ENCODE data around the gene ADH4.

The ADH4 gene

GRCh38 chr4:99078931-99079624 lies 65.0 kb downstream of the ADH4 start:
- DNase-seq, result no peak

DNA sequence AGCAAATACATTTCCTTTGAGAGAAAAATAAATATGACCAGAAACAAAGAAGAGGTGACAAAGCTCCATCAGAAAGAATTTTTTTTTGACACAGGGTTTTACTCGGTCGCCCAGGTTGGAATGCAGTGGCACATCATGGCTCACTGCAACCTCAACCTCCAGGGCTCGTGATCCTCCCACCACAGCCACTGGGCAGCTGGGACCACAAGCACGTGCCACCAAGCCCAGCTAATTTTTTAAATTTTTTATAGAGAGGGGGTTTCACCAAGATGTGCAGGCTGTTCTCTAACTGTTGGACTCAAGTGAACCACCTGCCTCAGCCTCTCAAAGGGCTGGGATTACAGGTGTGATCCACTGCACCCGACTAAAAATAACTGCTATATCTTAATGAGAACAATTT lies 65.8 kb downstream of the ADH4 start:
- DNase-seq, result no peak

DNA sequence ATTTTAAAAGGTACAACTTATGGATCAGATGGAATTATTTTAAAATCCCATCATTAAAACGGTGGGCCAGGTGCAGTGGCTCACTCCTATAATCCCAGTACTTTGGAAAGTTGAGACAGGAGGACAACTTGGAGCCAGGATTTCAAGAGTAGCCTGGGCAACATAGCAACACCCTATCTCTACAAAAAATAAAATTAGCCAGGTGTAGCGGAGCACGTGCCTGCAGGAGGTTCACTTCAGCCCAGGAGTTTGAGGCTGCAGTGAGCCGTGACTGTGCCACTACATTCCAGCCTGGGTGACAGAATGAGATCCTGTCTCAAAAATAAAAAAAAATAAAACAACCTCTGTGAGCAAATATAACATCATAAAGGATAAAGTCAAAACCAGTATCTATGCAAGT lies 66.9 kb downstream of the ADH4 start:
- no peak for DNase-seq

- DNase-seq, result no peak
Measured at GRCh38 chr4:99076292-99076976, 67.7 kb downstream of the ADH4 start.

DNA sequence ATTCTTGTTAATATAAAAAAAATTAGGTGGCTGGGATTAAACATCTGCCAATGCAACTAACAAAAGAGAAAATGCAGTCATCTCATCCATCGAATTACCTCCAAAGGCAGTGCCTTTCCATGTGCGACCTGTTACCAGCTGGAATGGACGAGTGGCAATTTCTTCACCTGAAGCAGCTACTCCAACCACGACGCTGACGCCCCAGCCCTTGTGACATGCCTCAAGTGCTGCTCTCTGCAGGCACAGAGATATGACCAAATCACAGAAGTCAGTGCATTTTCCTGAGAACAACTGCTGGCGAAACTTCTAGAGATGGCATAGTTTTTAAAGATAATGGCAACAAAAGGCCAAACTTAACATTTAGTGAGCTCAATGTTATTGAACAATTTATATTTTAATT lies 69.3 kb downstream of the ADH4 start:
- no peak for DNase-seq
